Neutrophil (primary cell): ENCODE measurements around the gene KAZALD1.

Experiments
- H3K27ac ChIP-seq: fragments of 200-600 bp; sonication (generic); 2 replicates; pipeline ENCODE4 v1.5.1; 2016; ENCODE audit warnings: mild to moderate bottlenecking, moderate library complexity
- H3K27me3 ChIP-seq: fragments of 200-600 bp; sonication (generic); 2 replicates; pipeline ENCODE4 v1.6.0; 2016; ENCODE audit warnings: mild to moderate bottlenecking
- H3K36me3 ChIP-seq: fragments of 200-600 bp; sonication (generic); 2 replicates; pipeline ENCODE4 v1.5.1; 2017
- H3K4me1 ChIP-seq, 2 experiments: fragments of 200-600 bp in 1 of 2; sonication (generic) in 1 of 2; 1 replicate in 1 of 2; 2 replicates in 1 of 2; pipeline versions ENCODE4 v1.5.1 to v1.6.1; 2013 to 2016; ENCODE audit warnings: low read depth in 1 of 2, low read length in 1 of 2, mild to moderate bottlenecking in 1 of 2, moderate library complexity in 1 of 2; ENCODE audit not compliant: control insufficient read depth in 1 of 2, insufficient read depth in 1 of 2
- H3K4me3 ChIP-seq, 2 experiments: fragments of 200-600 bp in 1 of 2; sonication (generic) in 1 of 2; 1 replicate in 1 of 2; 2 replicates in 1 of 2; pipeline ENCODE4 v1.5.1; 2013 to 2016; ENCODE audit warnings: low read depth in 1 of 2, low read length in 1 of 2, mild to moderate bottlenecking in 1 of 2, moderate library complexity in 1 of 2
- H3K9me3 ChIP-seq: fragments of 200-600 bp; sonication (generic); 2 replicates; pipeline ENCODE4 v1.5.1; 2016
- CTCF ChIP-seq: fragments of 200-600 bp; sonication (generic); IDR thresholded peaks from 2 replicates; pipeline ENCODE4 v1.5.1; 2016; ENCODE audit warnings: antibody characterized with exemption

KAZALD1 gene

DNA sequence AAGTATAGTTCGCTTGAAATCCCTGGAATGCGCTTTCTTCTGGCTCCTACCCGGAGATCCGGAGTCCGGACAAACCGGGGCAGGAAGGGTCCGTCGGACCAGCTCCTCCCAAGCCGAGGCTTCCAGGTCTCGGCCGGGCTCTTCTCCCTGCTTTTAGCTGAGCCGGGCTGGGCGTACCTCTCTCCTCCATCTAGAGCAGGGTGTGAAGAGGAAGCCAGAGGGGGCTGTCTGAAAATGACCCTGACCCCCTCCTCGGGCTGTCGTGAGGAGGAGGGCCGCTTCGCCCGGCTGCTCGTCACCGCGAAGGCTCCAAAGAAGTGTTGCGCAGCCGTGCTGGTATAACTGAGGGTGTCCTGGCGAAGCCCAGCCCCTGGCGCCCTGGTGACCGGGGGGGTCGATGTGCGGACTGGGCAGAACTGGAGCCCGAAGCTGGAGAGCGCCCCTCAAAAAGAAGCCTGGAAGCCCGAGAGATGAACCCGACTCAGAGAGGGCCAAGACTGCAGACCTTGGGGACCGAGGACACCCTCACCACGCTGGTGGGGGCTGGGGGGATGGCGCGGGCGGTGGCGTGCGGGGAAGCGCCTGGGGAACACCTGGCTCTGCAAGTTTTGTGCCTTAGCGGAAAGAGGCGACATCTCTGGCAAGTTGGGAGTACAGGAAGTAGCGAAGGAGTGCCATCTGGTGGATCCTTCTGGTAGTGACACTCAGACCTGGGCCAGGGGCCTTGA, 5.7 kb downstream of the KAZALD1 start:
- Histone ChIP-seq H3K4me3 (peak overlapping the region; percentile 59 to 74), H3K36me3 (no peaks in the 10 kb centered on the region), H3K27ac (no peak overlapping the region), H3K27me3 (peaks cover 57% of the 10 kb centered on the region), H3K4me1 (peaks cover 51% of the 10 kb centered on the region in 2 experiments), H3K9me3 (no peaks in the 10 kb centered on the region)
- TF ChIP-seq CTCF, result peak; percentile 91

DNA sequence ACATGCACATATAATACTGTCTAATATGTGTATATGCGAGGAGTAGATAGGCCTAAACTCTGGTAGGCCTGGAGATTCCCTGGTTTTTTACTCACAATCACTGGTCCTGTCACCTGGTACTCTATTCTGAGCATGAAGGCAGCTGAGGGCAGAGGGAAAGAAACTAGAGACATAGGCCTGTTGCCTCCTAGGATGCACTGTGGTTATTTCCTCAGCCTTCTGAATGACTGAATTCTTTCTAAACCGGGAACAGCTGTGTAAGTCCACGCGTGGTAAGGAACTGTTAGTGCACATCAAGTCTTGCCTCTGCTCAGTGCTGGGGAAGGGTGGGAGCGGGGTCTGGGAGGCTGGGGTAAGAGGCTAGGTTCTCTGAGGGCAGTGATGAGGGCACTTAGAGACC, 7.7 kb downstream of the KAZALD1 start:
- TF ChIP-seq CTCF, result no peak
- Histone ChIP-seq H3K9me3 (no peaks in the 10 kb centered on the region), H3K4me3 (no peak overlapping the region), H3K36me3 (no peaks in the 10 kb centered on the region), H3K4me1 (peaks cover 39 to 40% of the 10 kb centered on the region in 2 experiments), H3K27me3 (peaks cover 57% of the 10 kb centered on the region), H3K27ac (no peak overlapping the region)

DNA sequence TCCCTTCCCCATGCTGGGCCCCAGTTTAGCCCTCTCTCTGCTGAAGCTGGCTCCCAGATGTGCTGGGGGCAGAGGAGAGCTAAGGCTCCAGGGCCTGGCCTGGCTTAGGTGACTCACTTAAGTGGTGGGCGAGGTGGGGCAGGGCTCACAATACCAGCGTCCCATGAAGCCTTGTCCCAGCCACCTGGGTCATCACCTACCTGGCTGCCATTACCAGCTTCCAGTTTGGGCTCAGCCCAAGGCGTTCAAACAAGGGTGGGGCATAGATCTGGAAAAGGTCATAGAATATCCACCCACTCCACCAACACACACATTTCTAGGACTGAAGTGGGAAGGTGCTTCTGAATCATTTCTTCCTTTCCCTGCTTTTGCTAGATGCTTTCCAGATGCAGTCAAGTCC, 8.3 kb downstream of the KAZALD1 start:
- peaks cover 39 to 40% of the 10 kb centered on the region in 2 experiments for H3K4me1 ChIP-seq
- no peak for TF ChIP-seq CTCF

GRCh38 chr10:101071267-101071884, 9.6 kb downstream of the KAZALD1 start:
- peaks cover 57% of the 10 kb centered on the region for H3K27me3 ChIP-seq
- no peaks in the 10 kb centered on the region for H3K9me3 ChIP-seq
- no peak for TF ChIP-seq CTCF
- no peaks in the 10 kb centered on the region for H3K36me3 ChIP-seq
- no peak overlapping the region for H3K4me3 ChIP-seq
- H3K27ac ChIP-seq, result peak overlapping the region; percentile 21
- H3K4me1 ChIP-seq, result peaks cover 32 to 33% of the 10 kb centered on the region in 2 experiments

More for the DNA sequence above, 8.3 kb downstream of the KAZALD1 start:
- Histone ChIP-seq H3K27me3 (peaks cover 57% of the 10 kb centered on the region), H3K4me3 (no peak overlapping the region), H3K27ac (no peak overlapping the region), H3K9me3 (no peaks in the 10 kb centered on the region), H3K36me3 (no peaks in the 10 kb centered on the region)

DNA sequence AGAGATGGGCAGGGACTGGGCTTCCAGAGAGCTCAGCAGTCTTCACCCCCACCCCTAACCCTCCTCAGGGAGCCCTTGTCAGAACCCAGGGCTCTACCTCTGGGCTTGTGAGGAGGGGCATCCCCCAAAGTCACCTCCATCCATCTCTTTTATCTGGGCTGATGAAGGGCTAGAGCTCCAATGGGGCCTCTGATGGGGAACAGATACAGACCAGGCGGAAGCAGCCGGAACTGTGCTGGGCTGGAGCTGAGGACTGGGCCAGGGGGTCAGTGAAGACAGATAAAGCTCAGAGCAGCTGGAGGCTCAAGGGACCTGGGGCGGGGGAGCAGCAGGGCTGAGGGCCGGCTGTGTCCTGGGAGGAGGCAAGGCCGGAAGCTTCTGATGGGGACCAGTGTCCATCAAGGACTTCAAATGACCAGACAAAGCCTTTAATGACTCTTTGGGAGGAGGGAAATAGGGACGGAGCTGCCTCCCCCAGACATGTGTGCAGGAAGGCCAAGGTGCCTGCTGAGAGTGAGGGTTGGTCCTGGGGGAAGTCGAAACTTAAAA, 10.2 kb downstream of the KAZALD1 start:
- Histone ChIP-seq H3K4me3 (no peak overlapping the region), H3K27ac (no peak overlapping the region), H3K27me3 (peaks cover 57% of the 10 kb centered on the region), H3K36me3 (no peaks in the 10 kb centered on the region), H3K9me3 (no peaks in the 10 kb centered on the region), H3K4me1 (peaks cover 27% of the 10 kb centered on the region in 2 experiments)
- no peak for TF ChIP-seq CTCF
